SH-SY5Y (cell line): ENCODE data around the gene TNFSF10.

Source experiments
- GATA2 ChIP-seq: IDR thresholded peaks from 2 replicates; pipeline ENCODE4 v1.6.1; 2011; ENCODE audit warnings: mild to moderate bottlenecking, low read depth, low read length
- GATA3 ChIP-seq: IDR thresholded peaks from 2 replicates; pipeline ENCODE4 v1.6.1; 2011; ENCODE audit warnings: low read depth, mild to moderate bottlenecking, low read length, moderate library complexity

TNFSF10 gene

DNA sequence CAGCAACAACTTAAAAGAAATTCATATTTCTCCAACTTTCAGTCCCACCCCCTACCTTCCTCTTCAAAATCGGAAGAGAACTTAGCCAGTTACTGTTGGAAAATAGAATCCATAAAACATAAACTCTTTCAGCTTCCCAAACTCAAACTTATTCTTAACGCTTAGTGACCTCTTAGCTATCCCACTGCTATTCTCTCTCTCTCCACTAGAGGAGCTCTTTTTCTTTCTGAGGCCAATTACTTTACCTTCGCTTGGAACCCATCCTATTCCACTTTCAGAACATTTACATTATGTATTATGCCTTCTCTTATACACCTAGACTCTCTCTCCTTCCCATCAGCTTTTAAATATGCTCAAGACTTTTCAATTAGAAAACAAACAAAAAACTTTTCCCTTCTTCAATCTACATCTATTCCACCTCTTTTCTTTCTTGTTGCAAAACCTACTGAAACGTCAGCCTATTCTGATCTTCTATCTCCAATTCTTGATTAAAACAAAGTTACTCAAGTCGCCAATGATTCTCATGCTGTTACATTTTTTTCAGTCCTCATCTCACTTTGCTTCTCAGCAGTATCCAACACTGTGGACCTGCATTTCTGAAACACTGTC lies 61.6 kb downstream of the TNFSF10 start:
- TF ChIP-seq GATA2 (no peak), GATA3 (no peak)

- no peak for TF ChIP-seq GATA2
- TF ChIP-seq GATA3: no peak
Measured at GRCh38 chr3:172456404-172456803, 66.8 kb downstream of the TNFSF10 start.
